ENCODE measurements around the gene GCN1. TPM values are rescaled to one million over a fixed set of nuclear protein-coding genes. Genes with fewer than 3 reads are reported as not detected.
A peak's percentile ranks its signal among the peaks of the same experiment; 100 is the strongest.

GCN1 gene
- total and polyA plus RNA-seq, 2 of the 8 experiments (the other 6 are each of a cell fraction or from before 2014, with no cell fraction given) = 61.4 to 133 TPM

DNA sequence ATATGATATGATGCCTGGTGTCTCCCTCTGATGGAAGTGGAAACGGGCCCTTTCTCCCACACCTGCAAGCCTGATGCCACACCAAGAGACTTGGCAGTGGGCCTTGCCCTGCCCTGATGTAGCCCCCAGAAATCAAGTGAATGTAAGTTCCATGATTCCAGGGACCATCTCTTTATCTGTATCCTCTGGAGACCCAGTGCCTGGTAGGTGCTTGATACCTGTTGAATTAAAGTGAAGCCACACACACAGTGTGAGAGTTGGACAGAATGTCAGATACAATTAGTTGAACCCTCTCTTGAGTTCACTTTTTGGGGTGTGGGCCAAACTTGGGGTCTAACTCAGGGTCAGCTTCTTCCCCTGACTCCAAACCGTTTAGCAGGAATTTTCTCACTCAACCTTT, 73.2 kb downstream of the GCN1 start:
- Histone ChIP-seq H3K14ac (ENCODE audit: insufficient read length) (no peak overlapping the region), H2AFZ (ENCODE audit: low read length) (no peak overlapping the region), H3K4me1 (replicated peaks in 1 of 4; ENCODE audit: control insufficient read depth in 3 of 4, insufficient read depth in 4 of 4, low read length in 3 of 4) (peaks cover 0 to 8% (median 3%) of the 10 kb centered on the region in 4 experiments; a peak in 4 of 7 replicates), H3K4me2 (ENCODE audit: insufficient read depth in 1 of 2, low read depth in 2 of 2, low read length in 2 of 2) (no peak overlapping the region), H4K20me1 (replicated peaks in 1 of 2; ENCODE audit: control insufficient read depth in 1 of 2, insufficient read depth in 2 of 2, low read length in 2 of 2) (peaks cover 0 to 2% of the 10 kb centered on the region in 2 experiments), H4K5ac (ENCODE audit: insufficient read length, low read depth, low read length) (no peak overlapping the region), H2BK20ac (ENCODE audit: low read length) (no peak overlapping the region), H3K79me1 (ENCODE audit: low read depth, low read length) (no peaks in the 10 kb centered on the region), H3K9ac (replicated peaks in 1 of 4; ENCODE audit: extremely low read depth in 1 of 4, low read depth in 3 of 4, low read length in 3 of 4) (no peak overlapping the region), H4K8ac (ENCODE audit: extremely low read depth, insufficient read depth, low read length) (no peak overlapping the region), H3K18ac (ENCODE audit: extremely low read depth, low read length) (no peak overlapping the region), H3K79me2 (ENCODE audit: control insufficient read depth in 1 of 2, insufficient read depth in 2 of 2, low read length in 2 of 2) (peaks cover 0 to 9% of the 10 kb centered on the region in 2 experiments; a peak in 2 of 4 replicates), H2BK120ac (replicated peaks; ENCODE audit: low read depth, low read length) (no peak overlapping the region), H3K23me2 (ENCODE audit: low read depth, low read length) (peaks cover 4% of the 10 kb centered on the region; the same call in 1 of the 2 replicates), H3K23ac (ENCODE audit: insufficient read length) (no peak overlapping the region), H3K56ac (replicated peaks; ENCODE audit: insufficient read length, low read depth, low read length) (no peak overlapping the region), H2AK5ac (ENCODE audit: low read depth, low read length) (no peak overlapping the region; the same call in 1 of the 2 replicates), H3K9me3 (ENCODE audit: insufficient read depth in 2 of 2, low read depth in 1 of 2, low read length in 1 of 2) (no peaks in the 10 kb centered on the region), H3K4ac (replicated peaks; ENCODE audit: insufficient read length, low read depth, low read length) (no peak overlapping the region), H3K36me3 (ENCODE audit: control insufficient read depth in 2 of 4, insufficient read depth in 4 of 4, low read length in 3 of 4) (peaks cover 0 to 3% (median under 1%) of the 10 kb centered on the region in 4 experiments; a peak in 3 of 8 replicates), H2BK12ac (ENCODE audit: low read depth, low read length) (0 out of 2 replicates have a peak overlapping the region, but pooled peaks have one; percentile 33), H2BK15ac (ENCODE audit: low read length) (no peak overlapping the region), H3K27ac (ENCODE audit: low read depth, low read length) (no peak overlapping the region), H3K4me3 (ENCODE audit: extremely low read depth in 1 of 4, insufficient read depth in 2 of 4, low read depth in 3 of 4, low read length in 4 of 4) (no peak overlapping the region), H2BK5ac (ENCODE audit: low read depth, low read length) (no peak overlapping the region), H4K91ac (replicated peaks; ENCODE audit: insufficient read length, low read length) (no peak overlapping the region), H3K27me3 (replicated peaks in 1 of 4; ENCODE audit: control insufficient read depth in 3 of 4, extremely low read depth in 1 of 4, insufficient read depth in 3 of 4, low read length in 3 of 4) (no peaks in the 10 kb centered on the region)
- POLR2A ChIA-PET (ENCODE audit: partially characterized antibody) = interaction anchor here (0.8 to 16.6 kb wide), 6 partner anchors 11 to 170 kb away, joined by 3 to 266 read pairs (median 4); partner anchors contain the start of genes GCN1, RNU4-2 and RPLP0
- FAIRE-seq (no peak), DNase-seq (ENCODE audit: low read depth in 1 of 2, low spot score in 2 of 2) (no peak)
- CTCF ChIA-PET (ENCODE audit: partially characterized antibody) = interaction anchor here (0.8 to 0.9 kb wide), 2 partner anchors 10 to 30 kb away, joined by 3 read pairs; no protein-coding TSS in a partner anchor
- 87% methylated on average over 2 of the region's 2 CpGs; no CpG with 5 or more reads in 1 of the 2 experiments for WGBS, 2 experiments (ENCODE audit: extremely low coverage in 1 of 2, insufficient coverage in 1 of 2, insufficient read length in 1 of 2, insufficient replicate concordance in 2 of 2, low coverage in 1 of 2, low lambda C conversion rate in 2 of 2, missing lambda C conversion rate in 1 of 2)
- TF ChIP-seq CHD2 (IDR thresholded peaks at IDR 0.05; ENCODE audit: low read length) (no peak), JUND (IDR thresholded peaks at IDR 0.05; ENCODE audit: low read length) (no peak), NRF1 (IDR thresholded peaks at IDR 0.05; ENCODE audit: low read depth, low read length) (no peak), RBBP5 (IDR thresholded peaks at IDR 0.05; ENCODE audit: borderline replicate concordance, low read depth, low read length) (no peak), CEBPB (IDR thresholded peaks at IDR 0.05; ENCODE audit: low read depth, low read length) (no peak), POLR2AphosphoS5 (IDR thresholded peaks at IDR 0.05; ENCODE audit: low read depth, low read length) (no peak), TAF7 (optimal IDR thresholded peaks at IDR 0.05; ENCODE audit: borderline replicate concordance, low read depth, low read length) (no peak), POU5F1 (IDR thresholded peaks at IDR 0.05; ENCODE audit: low read depth, low read length) (no peak)
- TF ChIP-seq, protein P1, sequence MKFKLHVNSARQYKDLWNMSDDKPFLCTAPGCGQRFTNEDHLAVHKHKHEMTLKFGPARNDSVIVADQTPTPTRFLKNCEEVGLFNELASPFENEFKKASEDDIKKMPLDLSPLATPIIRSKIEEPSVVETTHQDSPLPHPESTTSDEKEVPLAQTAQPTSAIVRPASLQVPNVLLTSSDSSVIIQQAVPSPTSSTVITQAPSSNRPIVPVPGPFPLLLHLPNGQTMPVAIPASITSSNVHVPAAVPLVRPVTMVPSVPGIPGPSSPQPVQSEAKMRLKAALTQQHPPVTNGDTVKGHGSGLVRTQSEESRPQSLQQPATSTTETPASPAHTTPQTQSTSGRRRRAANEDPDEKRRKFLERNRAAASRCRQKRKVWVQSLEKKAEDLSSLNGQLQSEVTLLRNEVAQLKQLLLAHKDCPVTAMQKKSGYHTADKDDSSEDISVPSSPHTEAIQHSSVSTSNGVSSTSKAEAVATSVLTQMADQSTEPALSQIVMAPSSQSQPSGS (IDR thresholded peaks at IDR 0.05; ENCODE audit: low read length) = no peak

Data from H1 (cell line).